A549 (cell line): ENCODE results near the gene BTG1. TPM values are rescaled to one million over a fixed set of nuclear protein-coding genes. Genes with fewer than 3 reads are reported as not detected.

Experiments used
- ATAC-seq, 2 experiments: fragments of 200-7000 bp in 1 of 2; fragments of >200 bp in 1 of 2; cut with Nextera tagmentation in 1 of 2; cut with Tn5 transposase in 1 of 2; 3 replicates each; pipeline versions ENCODE4 v1.8.0 to v1.9.1; 2018 to 2020; ENCODE audit warnings: mild to moderate bottlenecking in 1 of 2, moderate library complexity in 1 of 2
- CTCF ChIA-PET: fragments of 300-600 bp; sonication (Branson Sonifier 250); formaldehyde crosslinking; extraction: SDS; loops from one replicate; lab custom pipeline; 2021; ENCODE audit warnings: antibody characterized with exemption, inconsistent platforms; lab: Yijun Ruan, JAX
- POLR2A ChIA-PET: fragments of 350-600 bp; formaldehyde crosslinking; extraction: SDS; loops from one replicate; lab custom pipeline; 2021; ENCODE audit warnings: antibody characterized with exemption, inconsistent platforms; lab: Yijun Ruan, JAX
- DNase-seq, 2 experiments: peaks; one replicate each; pipeline versions ENCODE4 v3.0.0 to v3.0.0-alpha.2; 2011 to 2016; ENCODE audit warnings: low read depth in 1 of 2, low spot score in 1 of 2
- FAIRE-seq: peaks from 2 replicates; lab custom pipeline; 2011; peaks lifted over from hg19 to GRCh38; lab: Jason Lieb, UNC
- H3K27ac ChIP-seq, 2 experiments: fragments of >200 bp; sonication (Bioruptor Twin); formaldehyde crosslinking; 3 replicates each; pipeline ENCODE4 v1.5.1; 2016 to 2017
- H3K4me1 ChIP-seq: fragments of >200 bp; sonication (Bioruptor Twin); formaldehyde crosslinking; 3 replicates; pipeline ENCODE4 v1.6.1; 2016
- H3K4me2 ChIP-seq: fragments of >200 bp; sonication (Bioruptor Twin); formaldehyde crosslinking; 3 replicates; pipeline ENCODE4 v1.6.1; 2016
- H3K4me3 ChIP-seq: fragments of >200 bp; sonication (Bioruptor Twin); formaldehyde crosslinking; 3 replicates; pipeline ENCODE4 v1.5.1; 2016
- H3K9me3 ChIP-seq: fragments of >200 bp; sonication (Bioruptor Twin); formaldehyde crosslinking; 3 replicates; pipeline ENCODE4 v1.6.1; 2016
- ATOH8 ChIP-seq: fragments of 250-450 bp; sonication (Bioruptor Pico); IDR thresholded peaks from 2 replicates; pipeline ENCODE4 v1.5.0; 2020; ENCODE audit warnings: low read depth, mild to moderate bottlenecking, moderate library complexity
- BCL3 ChIP-seq: fragments of >200 bp; sonication (Bioruptor Twin); formaldehyde crosslinking; IDR thresholded peaks from 3 replicates; pipeline ENCODE4 v1.6.1; 2016
- CBX8 ChIP-seq: fragments of 200-600 bp; sonication (generic); IDR thresholded peaks from 2 replicates; pipeline ENCODE4 v1.6.1; 2016
- CHD2 ChIP-seq: fragments of 150-350 bp; IDR thresholded peaks from 2 replicates; pipeline ENCODE4 v1.6.1; 2014; ENCODE audit warnings: low read length; ENCODE audit not compliant: partially characterized antibody
- E2F6 ChIP-seq: IDR thresholded peaks from 2 replicates; pipeline ENCODE4 v1.6.1; 2012; ENCODE audit warnings: low read depth, borderline replicate concordance
- EHF ChIP-seq: fragments of 250-450 bp; sonication (Bioruptor Pico); IDR thresholded peaks from 2 replicates; pipeline ENCODE4 v1.5.0; 2020; ENCODE audit warnings: mild to moderate bottlenecking
- EHMT2 ChIP-seq: fragments of 200-600 bp; sonication (generic); IDR thresholded peaks from 2 replicates; pipeline ENCODE4 v1.6.1; 2016; ENCODE audit warnings: antibody characterized with exemption, low read depth, mild to moderate bottlenecking, moderate library complexity
- ESRRA ChIP-seq: fragments of 150-350 bp; IDR thresholded peaks from 2 replicates; pipeline ENCODE4 v1.6.1; 2014; ENCODE audit warnings: mild to moderate bottlenecking, low read length, borderline replicate concordance
- FOSB ChIP-seq: fragments of 250-450 bp; sonication (Bioruptor Pico); IDR thresholded peaks from 2 replicates; pipeline ENCODE4 v1.5.0; 2020; ENCODE audit warnings: mild to moderate bottlenecking, moderate library complexity
- GATA3 ChIP-seq: IDR thresholded peaks from 2 replicates; pipeline ENCODE4 v1.6.1; 2012; ENCODE audit warnings: borderline replicate concordance
- HEYL ChIP-seq: fragments of 250-450 bp; sonication (Bioruptor Pico); IDR thresholded peaks from 2 replicates; pipeline ENCODE4 v1.8.0; 2021; ENCODE audit warnings: mild to moderate bottlenecking, moderate library complexity
- HMGXB4 ChIP-seq: fragments of 250-450 bp; sonication (Bioruptor Pico); IDR thresholded peaks from 2 replicates; pipeline ENCODE4 v1.5.0; 2021; ENCODE audit warnings: mild to moderate bottlenecking, moderate library complexity, borderline replicate concordance
- HOXA7 ChIP-seq: fragments of 250-450 bp; sonication (Bioruptor Pico); IDR thresholded peaks from 2 replicates; pipeline ENCODE4 v1.5.0; 2020; ENCODE audit warnings: mild to moderate bottlenecking, moderate library complexity
- JUN ChIP-seq, 2 experiments: fragments of >200 bp; sonication (Bioruptor Twin); formaldehyde crosslinking; IDR thresholded peaks; 2 replicates in 1 of 2; 3 replicates in 1 of 2; pipeline ENCODE4 v1.6.1; 2016 to 2017
- JUNB ChIP-seq: fragments of >200 bp; sonication (Bioruptor Twin); formaldehyde crosslinking; IDR thresholded peaks from 2 replicates; pipeline ENCODE4 v1.6.1; 2016
- KDM1A ChIP-seq: fragments of 200-600 bp; sonication (generic); IDR thresholded peaks from 2 replicates; pipeline ENCODE4 v1.6.1; 2016; ENCODE audit warnings: low read depth, mild to moderate bottlenecking
- MAFK ChIP-seq: fragments of 450-650 bp; IDR thresholded peaks from 2 replicates; pipeline ENCODE4 v1.6.1; 2014; ENCODE audit not compliant: partially characterized antibody
- MAX ChIP-seq: IDR thresholded peaks from 2 replicates; pipeline ENCODE4 v1.6.1; 2012
- MAZ ChIP-seq: fragments of 150-350 bp; IDR thresholded peaks from 2 replicates; pipeline ENCODE4 v1.6.1; 2014; ENCODE audit warnings: antibody characterized with exemption, low read depth, low read length, borderline replicate concordance
- MYC ChIP-seq: IDR thresholded peaks from 2 replicates; pipeline ENCODE4 v1.6.1; 2012; ENCODE audit warnings: mild to moderate bottlenecking, inconsistent platforms, low read length, improper control_type of control experiment, borderline replicate concordance
- NPAS2 ChIP-seq: fragments of 250-450 bp; sonication (Bioruptor Pico); IDR thresholded peaks from 2 replicates; pipeline ENCODE4 v1.8.0; 2022; ENCODE audit warnings: mild to moderate bottlenecking, moderate library complexity, borderline replicate concordance
- NR3C1 ChIP-seq: fragments of >200 bp; sonication (Bioruptor Twin); formaldehyde crosslinking; IDR thresholded peaks from 3 replicates; pipeline ENCODE4 v1.6.1; 2017
- PBX3 ChIP-seq: IDR thresholded peaks from 2 replicates; pipeline ENCODE4 v1.6.1; 2012
- RNF2 ChIP-seq: fragments of 200-600 bp; sonication (generic); IDR thresholded peaks from 2 replicates; pipeline ENCODE4 v1.6.1; 2016; ENCODE audit warnings: low read depth, mild to moderate bottlenecking, antibody characterized with exemption, moderate library complexity, borderline replicate concordance
- SREBF2 ChIP-seq: fragments of 450-650 bp; IDR thresholded peaks from 2 replicates; pipeline ENCODE4 v1.6.1; 2014; ENCODE audit warnings: mild to moderate bottlenecking, moderate library complexity
- TP53 ChIP-seq: fragments of 250-450 bp; sonication (Bioruptor Pico); IDR thresholded peaks from 2 replicates; pipeline ENCODE4 v1.5.0; 2021; ENCODE audit warnings: mild to moderate bottlenecking, moderate library complexity
- ZNF302 ChIP-seq: fragments of 250-450 bp; sonication (Bioruptor Pico); IDR thresholded peaks from 2 replicates; pipeline ENCODE4 v1.9.0; 2021; ENCODE audit warnings: inconsistent platforms, mild to moderate bottlenecking, moderate library complexity
- ZSCAN20 ChIP-seq: fragments of 250-450 bp; sonication (Bioruptor Pico); IDR thresholded peaks from 2 replicates; pipeline ENCODE4 v1.8.0; 2022; ENCODE audit warnings: mild to moderate bottlenecking, moderate library complexity
- WGBS: methylation state at CpG from one replicate; pipeline ENCODE4 v1.1.6; 2017; ENCODE audit errors: missing lambda C conversion rate; 5-methylcytosine and 5-hydroxymethylcytosine counted together
- polyA plus RNA-seq, 4 experiments: library from polyadenylated mRNA; depleted of rRNA in 3 of 4; stranded (reverse); fragments of >200 nt; fragmentation: RNase III in 1 of 4; extraction: RNeasy Plus Mini Kit Qiagen cat#74134 plus additional on column Dnase treatment in 1 of 4; gene quantifications; 2 replicates in 3 of 4; 3 replicates in 1 of 4; pipeline ENCODE4 v1.2.3, GENCODE V29; 2011 to 2017

The BTG1 gene
- polyA plus RNA-seq, 2 of the 4 experiments (the other 2 are of a cell fraction): 29.4 to 138 TPM

GRCh38 chr12:92118826-92119536 lies 26.7 kb downstream of the BTG1 start:
- no peak overlapping the region for H3K27ac ChIP-seq
- no peak overlapping the region for H3K4me3 ChIP-seq
- DNase-seq (no peak), FAIRE-seq (no peak), ATAC-seq (no peak)
- peaks cover 20% of the 10 kb centered on the region; the same call in 1 of the 3 replicates for H3K4me1 ChIP-seq
- TF ChIP-seq ATOH8 (CRISPR knock-in tag) (no peak), NR3C1 (no peak), PBX3 (no peak), SREBF2 (no peak), EHMT2 (no peak), NPAS2 (CRISPR knock-in tag) (no peak), KDM1A (no peak), CBX8 (no peak), ZNF302 (no peak), BCL3 (no peak), CHD2 (no peak), MAFK (no peak), FOSB (no peak)
- H3K4me2 ChIP-seq: no peak overlapping the region
- H3K9me3 ChIP-seq: peaks cover 10% of the 10 kb centered on the region; the same call in 1 of the 3 replicates
- POLR2A ChIA-PET: no interaction called here
- CTCF ChIA-PET: interaction anchor here (0.7 kb wide), 2 partner anchors 140 to 484 kb away, joined by 3 read pairs; no protein-coding TSS in a partner anchor
- WGBS: 86% methylated on average over 2 of the region's 2 CpGs

- ChIA-PET POLR2A (interaction anchor here (1.2 kb wide), 1 partner anchor 31 kb away, joined by 4 read pairs; the partner anchor contains the start of gene BTG1), CTCF (interaction anchor here (0.6 to 1.8 kb wide), 4 partner anchors 8 to 493 kb away, joined by 3 to 4 read pairs (median 4); no protein-coding TSS in a partner anchor)
- ATAC-seq (no peak), DNase-seq (no peak), FAIRE-seq (no peak)
- TF ChIP-seq GATA3 (no peak), JUN (IDR thresholded peaks at IDR 0.05) (no peak), HMGXB4 (CRISPR knock-in tag) (no peak), HEYL (CRISPR knock-in tag) (no peak), EHF (no peak), JUNB (no peak), MAX (no peak), HOXA7 (CRISPR knock-in tag) (no peak), TP53 (CRISPR knock-in tag) (no peak), MAZ (no peak), ZSCAN20 (CRISPR knock-in tag) (no peak), MYC (no peak), CBX8 (no peak), ATOH8 (CRISPR knock-in tag) (no peak), ESRRA (no peak), RNF2 (no peak), E2F6 (no peak)
- Histone ChIP-seq H3K4me2 (no peak overlapping the region), H3K4me1 (peaks cover 25% of the 10 kb centered on the region; the same call in 2 of the 3 replicates), H3K4me3 (no peak overlapping the region), H3K27ac (peak overlapping the region in 1 of 2 experiments; percentile 52; a peak in 1 of 6 replicates), H3K9me3 (no peaks in the 10 kb centered on the region)
- 91% methylated on average over 2 of the region's 2 CpGs for WGBS
These were observed 30.8 kb downstream of the BTG1 start for GRCh38 chr12:92114834-92115233.
